Neural cell (in vitro differentiated cells): ENCODE results near the gene OSBPL8.

Experiments
- EP300 ChIP-seq: fragments of 450-650 bp; conservative IDR thresholded peaks from 2 replicates; pipeline ENCODE4 v1.6.1; 2014; ENCODE audit warnings: antibody characterized with exemption, mild to moderate bottlenecking, moderate library complexity; ENCODE audit not compliant: poor library complexity, severe bottlenecking
- EZH2 ChIP-seq: fragments of 200-600, 300-800 bp; shearing (Covaris generic), sonication (generic); IDR thresholded peaks from 2 replicates; pipeline ENCODE4 v1.6.1; 2014; ENCODE audit warnings: antibody characterized with exemption, low read length, borderline replicate concordance, mild to moderate bottlenecking; ENCODE audit not compliant: insufficient read depth, poor library complexity, severe bottlenecking
- MXI1 ChIP-seq: fragments of 450-650 bp; conservative IDR thresholded peaks from 2 replicates; pipeline ENCODE4 v1.6.1; 2014; ENCODE audit warnings: antibody characterized with exemption, mild to moderate bottlenecking; ENCODE audit not compliant: poor library complexity, severe bottlenecking
- POLR2AphosphoS5 ChIP-seq: IDR thresholded peaks from 2 replicates; pipeline ENCODE4 v1.6.1; 2012
- RAD21 ChIP-seq: fragments of 450-650 bp; conservative IDR thresholded peaks from 2 replicates; pipeline ENCODE4 v1.6.1; 2014; ENCODE audit warnings: antibody characterized with exemption, mild to moderate bottlenecking, moderate library complexity
- SMC3 ChIP-seq: fragments of 450-650 bp; conservative IDR thresholded peaks from 2 replicates; pipeline ENCODE4 v1.6.1; 2014; ENCODE audit warnings: antibody characterized with exemption, mild to moderate bottlenecking, moderate library complexity; ENCODE audit not compliant: poor library complexity
- TAF1 ChIP-seq: IDR thresholded peaks from 2 replicates; pipeline ENCODE4 v1.6.1; 2012; ENCODE audit warnings: low read depth
- TF ChIP-seq, protein P1 (sequence below): fragments of 450-650 bp; IDR thresholded peaks from 2 replicates; pipeline ENCODE4 v1.5.1; 2014; ENCODE audit warnings: antibody characterized with exemption, mild to moderate bottlenecking, moderate library complexity; ENCODE audit not compliant: poor library complexity, severe bottlenecking
- TF ChIP-seq, protein P2 (sequence below): IDR thresholded peaks from 2 replicates; pipeline ENCODE4 v1.6.1; 2012; ENCODE audit warnings: borderline replicate concordance

- no peak for TF ChIP-seq EZH2
- TF ChIP-seq, protein P1, sequence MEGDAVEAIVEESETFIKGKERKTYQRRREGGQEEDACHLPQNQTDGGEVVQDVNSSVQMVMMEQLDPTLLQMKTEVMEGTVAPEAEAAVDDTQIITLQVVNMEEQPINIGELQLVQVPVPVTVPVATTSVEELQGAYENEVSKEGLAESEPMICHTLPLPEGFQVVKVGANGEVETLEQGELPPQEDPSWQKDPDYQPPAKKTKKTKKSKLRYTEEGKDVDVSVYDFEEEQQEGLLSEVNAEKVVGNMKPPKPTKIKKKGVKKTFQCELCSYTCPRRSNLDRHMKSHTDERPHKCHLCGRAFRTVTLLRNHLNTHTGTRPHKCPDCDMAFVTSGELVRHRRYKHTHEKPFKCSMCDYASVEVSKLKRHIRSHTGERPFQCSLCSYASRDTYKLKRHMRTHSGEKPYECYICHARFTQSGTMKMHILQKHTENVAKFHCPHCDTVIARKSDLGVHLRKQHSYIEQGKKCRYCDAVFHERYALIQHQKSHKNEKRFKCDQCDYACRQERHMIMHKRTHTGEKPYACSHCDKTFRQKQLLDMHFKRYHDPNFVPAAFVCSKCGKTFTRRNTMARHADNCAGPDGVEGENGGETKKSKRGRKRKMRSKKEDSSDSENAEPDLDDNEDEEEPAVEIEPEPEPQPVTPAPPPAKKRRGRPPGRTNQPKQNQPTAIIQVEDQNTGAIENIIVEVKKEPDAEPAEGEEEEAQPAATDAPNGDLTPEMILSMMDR = no peak
- TF ChIP-seq TAF1 = no peak
- TF ChIP-seq EP300 = no peak
- TF ChIP-seq MXI1 = no peak
- no peak for TF ChIP-seq RAD21
- TF ChIP-seq SMC3 = no peak
- TF ChIP-seq POLR2AphosphoS5 = no peak
- TF ChIP-seq, protein P2, sequence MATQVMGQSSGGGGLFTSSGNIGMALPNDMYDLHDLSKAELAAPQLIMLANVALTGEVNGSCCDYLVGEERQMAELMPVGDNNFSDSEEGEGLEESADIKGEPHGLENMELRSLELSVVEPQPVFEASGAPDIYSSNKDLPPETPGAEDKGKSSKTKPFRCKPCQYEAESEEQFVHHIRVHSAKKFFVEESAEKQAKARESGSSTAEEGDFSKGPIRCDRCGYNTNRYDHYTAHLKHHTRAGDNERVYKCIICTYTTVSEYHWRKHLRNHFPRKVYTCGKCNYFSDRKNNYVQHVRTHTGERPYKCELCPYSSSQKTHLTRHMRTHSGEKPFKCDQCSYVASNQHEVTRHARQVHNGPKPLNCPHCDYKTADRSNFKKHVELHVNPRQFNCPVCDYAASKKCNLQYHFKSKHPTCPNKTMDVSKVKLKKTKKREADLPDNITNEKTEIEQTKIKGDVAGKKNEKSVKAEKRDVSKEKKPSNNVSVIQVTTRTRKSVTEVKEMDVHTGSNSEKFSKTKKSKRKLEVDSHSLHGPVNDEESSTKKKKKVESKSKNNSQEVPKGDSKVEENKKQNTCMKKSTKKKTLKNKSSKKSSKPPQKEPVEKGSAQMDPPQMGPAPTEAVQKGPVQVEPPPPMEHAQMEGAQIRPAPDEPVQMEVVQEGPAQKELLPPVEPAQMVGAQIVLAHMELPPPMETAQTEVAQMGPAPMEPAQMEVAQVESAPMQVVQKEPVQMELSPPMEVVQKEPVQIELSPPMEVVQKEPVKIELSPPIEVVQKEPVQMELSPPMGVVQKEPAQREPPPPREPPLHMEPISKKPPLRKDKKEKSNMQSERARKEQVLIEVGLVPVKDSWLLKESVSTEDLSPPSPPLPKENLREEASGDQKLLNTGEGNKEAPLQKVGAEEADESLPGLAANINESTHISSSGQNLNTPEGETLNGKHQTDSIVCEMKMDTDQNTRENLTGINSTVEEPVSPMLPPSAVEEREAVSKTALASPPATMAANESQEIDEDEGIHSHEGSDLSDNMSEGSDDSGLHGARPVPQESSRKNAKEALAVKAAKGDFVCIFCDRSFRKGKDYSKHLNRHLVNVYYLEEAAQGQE = no peak
Observed at GRCh38 chr12:76413121-76413520, 146.4 kb downstream of the OSBPL8 start.
